ENCODE data around the gene RNF144A. TPM values are rescaled to one million over a fixed set of nuclear protein-coding genes. Genes with fewer than 3 reads are reported as not detected.

The RNF144A gene
- total RNA-seq, 1 experiment from 2014 or later: 10.6 TPM

- H2AK5ac ChIP-seq (ENCODE audit: insufficient read length, low read length): no peak overlapping the region
Measured at GRCh38 chr2:7035884-7036283, 118.7 kb downstream of the RNF144A start.

More at GRCh38 chr2:7035884-7036283, 118.7 kb downstream of the RNF144A start:
- H3K9ac ChIP-seq (ENCODE audit: extremely low read depth, insufficient read length, low read length): no peak overlapping the region
- no peak overlapping the region for H3K4me2 ChIP-seq (ENCODE audit: insufficient read depth, insufficient read length, low read length)
- H3K14ac ChIP-seq (ENCODE audit: insufficient read depth, low read length): no peak overlapping the region
- no peak overlapping the region for H3K18ac ChIP-seq (ENCODE audit: insufficient read length, low read depth, low read length)
- no peak overlapping the region for H2BK15ac ChIP-seq (ENCODE audit: low read depth, low read length)
- H2BK120ac ChIP-seq (ENCODE audit: low read depth, low read length, poor library complexity, severe bottlenecking): no peak overlapping the region
- H3K4me1 ChIP-seq (ENCODE audit: insufficient read depth, low read length): no peaks in the 10 kb centered on the region
- WGBS (ENCODE audit: extremely low coverage, insufficient read length, low lambda C conversion rate): no CpG with 5 or more reads among the region's 13 CpGs
- no peak overlapping the region for H3K27ac ChIP-seq (ENCODE audit: insufficient read length, low read depth, low read length)
- no peak overlapping the region for H3K56ac ChIP-seq (ENCODE audit: insufficient read length, low read depth, low read length)
- H4K5ac ChIP-seq (ENCODE audit: insufficient read length, low read depth, low read length): no peak overlapping the region
- H3K79me1 ChIP-seq (ENCODE audit: insufficient read depth, low read depth, low read length, poor library complexity, severe bottlenecking): no peaks in the 10 kb centered on the region
- no peak overlapping the region for H3T11ph ChIP-seq (ENCODE audit: low read length)
- H3K79me2 ChIP-seq (ENCODE audit: insufficient read depth, low read length): no peaks in the 10 kb centered on the region
- no peak overlapping the region for H2BK5ac ChIP-seq (ENCODE audit: insufficient read length, low read length)
- no peak for TF ChIP-seq CTCF (conservative IDR thresholded peaks at IDR 0.05)
- no peak for DNase-seq
- H3K27me3 ChIP-seq (ENCODE audit: insufficient read depth, low read length): no peaks in the 10 kb centered on the region
- H3K23ac ChIP-seq (ENCODE audit: insufficient read length, low read depth, low read length): no peak overlapping the region
- no peak overlapping the region for H3K4me3 Mint-ChIP-seq
- peaks cover 4 to 16% (median 8%) of the 10 kb centered on the region in 3 experiments for H3K36me3 Mint-ChIP-seq (ENCODE audit: insufficient read depth in 1 of 3, low read depth in 3 of 3)
- peaks cover 0 to 3% of the 10 kb centered on the region in 2 experiments; a peak in 1 of 5 replicates for H3K9me3 Mint-ChIP-seq
- no peak overlapping the region for H2BK20ac ChIP-seq (ENCODE audit: low read depth, low read length, poor library complexity, severe bottlenecking)
- H3K9me3 ChIP-seq (ENCODE audit: control insufficient read depth, low read depth, low read length): no peaks in the 10 kb centered on the region
- H3K27me3 Mint-ChIP-seq (ENCODE audit: low read depth): no peaks in the 10 kb centered on the region; the same call in 1 of the 2 replicates
- H4K20me1 ChIP-seq (ENCODE audit: control insufficient read depth, insufficient read depth, insufficient read length): no peaks in the 10 kb centered on the region
- H3K4me1 Mint-ChIP-seq: no peaks in the 10 kb centered on the region; a peak in 1 of 4 replicates
- H3K4ac ChIP-seq (ENCODE audit: low read depth, low read length): no peak overlapping the region
- no peak overlapping the region for H4K8ac ChIP-seq (replicated peaks; ENCODE audit: insufficient read length, low read depth, low read length)
- H3K27ac Mint-ChIP-seq: no peak overlapping the region
- H3K23me2 ChIP-seq (ENCODE audit: insufficient read length, low read depth, low read length, poor library complexity, severe bottlenecking): no peaks in the 10 kb centered on the region
- H2BK12ac ChIP-seq (ENCODE audit: insufficient read length, low read depth, low read length): no peak overlapping the region
- no peak overlapping the region for H4K91ac ChIP-seq (ENCODE audit: insufficient read length, low read depth, low read length)
- no peak overlapping the region for H2AFZ ChIP-seq (ENCODE audit: low read length)

All from H9 (cell line).